ENCODE data around the gene CTNNA2.

CTNNA2 gene

DNA sequence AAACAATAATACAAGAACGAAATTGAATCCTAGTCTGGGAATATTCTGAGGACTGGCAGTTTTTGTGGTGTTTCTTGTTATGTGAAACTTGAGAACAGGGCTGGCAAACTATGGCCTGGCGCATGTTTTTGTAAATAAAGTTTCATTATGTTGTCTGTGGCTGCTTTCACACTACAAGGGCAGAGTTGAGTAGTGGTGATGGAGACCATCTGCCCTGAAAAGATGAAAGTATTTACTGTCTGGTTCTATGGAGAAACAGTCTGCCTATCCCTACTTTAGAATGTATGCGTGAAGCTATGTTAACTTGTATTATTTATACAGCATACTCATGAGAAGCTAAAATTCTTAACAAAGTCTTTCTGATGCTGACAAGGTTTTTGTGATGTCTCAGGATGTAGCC is 439.8 kb downstream of the CTNNA2 start:
- no peak overlapping the region for H3K27ac ChIP-seq

DNA sequence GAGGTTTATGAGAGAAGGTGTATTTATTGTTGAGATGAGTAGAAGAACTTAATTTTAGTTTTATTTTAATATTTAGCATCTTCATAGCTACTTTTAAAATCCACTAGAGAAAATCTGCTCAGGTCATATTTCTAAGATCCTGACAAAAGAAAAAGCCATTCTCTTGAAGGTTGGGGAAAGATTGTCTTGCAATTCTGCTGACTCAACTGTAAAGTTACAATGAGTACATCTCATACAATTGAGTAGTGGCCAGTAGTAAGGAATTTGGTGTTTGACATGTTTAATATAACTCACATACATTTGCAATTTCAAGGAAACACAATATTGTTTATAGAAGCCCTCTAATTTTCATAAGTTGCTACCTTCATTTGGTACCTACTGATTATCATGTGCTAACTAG is 447.2 kb downstream of the CTNNA2 start:
- no peak overlapping the region for H3K4me3 ChIP-seq
- no peak overlapping the region for H3K27ac ChIP-seq

More for the DNA sequence above, 439.8 kb downstream of the CTNNA2 start:
- H3K4me3 ChIP-seq = no peak overlapping the region

DNA sequence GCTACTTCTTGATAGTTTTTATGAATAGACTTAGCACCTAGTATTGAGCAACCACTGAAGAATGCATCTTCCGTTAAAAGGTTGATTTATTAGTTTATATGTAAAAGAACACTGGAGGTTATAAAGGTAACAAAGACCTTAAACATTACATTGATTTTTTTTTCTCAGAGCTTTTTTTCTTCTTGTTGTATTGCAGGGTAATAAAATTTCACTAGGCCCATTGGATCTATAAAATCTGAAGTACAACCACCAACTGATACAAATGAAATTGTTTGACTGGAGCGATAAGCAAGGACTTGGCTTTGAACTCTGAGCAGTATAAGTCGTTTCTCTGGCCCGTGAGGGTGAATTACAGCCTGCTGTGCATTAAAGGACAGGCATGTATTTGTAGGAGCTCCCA is 447.7 kb downstream of the CTNNA2 start:
- Histone ChIP-seq H3K27ac (no peak overlapping the region), H3K4me3 (no peak overlapping the region)

DNA sequence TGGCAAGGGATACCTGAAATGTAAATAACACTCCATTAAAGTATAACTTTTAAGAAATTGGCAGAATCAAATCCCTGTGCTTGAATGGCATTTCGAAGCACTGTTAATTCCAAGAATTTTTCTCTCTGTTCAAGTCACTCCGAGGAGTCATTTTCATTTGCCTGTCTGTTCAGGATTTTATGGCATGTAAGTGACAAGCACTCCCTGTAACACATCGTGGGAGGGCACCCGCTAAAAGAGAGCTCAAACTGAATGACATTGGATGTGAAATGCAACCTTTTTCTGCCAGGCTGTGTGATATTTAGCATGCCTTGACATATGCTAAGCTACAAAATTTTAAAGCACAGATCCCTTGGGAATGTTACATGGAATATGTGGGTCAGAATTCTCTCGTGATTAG is 452.1 kb downstream of the CTNNA2 start:
- Histone ChIP-seq H3K4me3 (no peak overlapping the region), H3K27ac (no peak overlapping the region)

DNA sequence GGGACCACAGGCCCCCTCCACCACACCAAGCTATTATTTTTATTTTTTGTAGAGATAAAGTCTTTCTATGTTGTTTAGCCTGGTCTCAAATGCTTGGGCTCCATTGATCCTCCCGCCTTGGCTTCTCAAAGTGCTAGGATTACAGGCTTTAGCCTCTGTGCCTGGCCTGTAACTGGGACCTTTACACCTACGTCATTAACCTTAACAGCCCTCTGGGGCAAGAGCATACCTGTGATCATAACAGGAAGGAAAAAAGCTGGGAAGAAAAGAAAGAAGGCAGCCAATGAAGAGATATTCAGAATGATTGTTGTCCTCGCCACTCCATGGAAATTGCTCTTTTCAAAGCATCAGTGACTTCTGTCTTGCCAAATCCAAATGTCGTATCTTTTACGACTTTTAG is 453.5 kb downstream of the CTNNA2 start:
- no peak overlapping the region for H3K4me3 ChIP-seq
- H3K27ac ChIP-seq = no peak overlapping the region

DNA sequence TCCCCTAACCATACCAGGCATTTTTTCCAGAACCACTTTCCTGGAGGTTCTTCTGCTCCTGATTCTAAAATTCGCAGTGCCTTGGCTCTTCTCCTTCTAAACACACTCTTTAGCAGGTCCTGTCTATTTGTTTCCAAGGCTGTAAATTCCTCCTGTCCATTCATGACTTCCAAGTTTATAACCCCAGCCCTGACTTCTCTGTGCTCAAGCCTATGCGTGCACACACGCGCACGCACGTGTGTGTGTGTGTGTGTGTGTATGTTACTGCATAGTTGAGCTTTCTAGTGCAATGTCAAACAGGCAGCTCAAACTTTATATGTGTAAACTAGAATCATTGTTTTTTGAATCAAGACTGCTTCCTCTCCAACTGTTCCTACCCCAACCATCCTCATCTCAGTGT is 454.0 kb downstream of the CTNNA2 start:
- Histone ChIP-seq H3K4me3 (no peak overlapping the region), H3K27ac (no peak overlapping the region)

DNA sequence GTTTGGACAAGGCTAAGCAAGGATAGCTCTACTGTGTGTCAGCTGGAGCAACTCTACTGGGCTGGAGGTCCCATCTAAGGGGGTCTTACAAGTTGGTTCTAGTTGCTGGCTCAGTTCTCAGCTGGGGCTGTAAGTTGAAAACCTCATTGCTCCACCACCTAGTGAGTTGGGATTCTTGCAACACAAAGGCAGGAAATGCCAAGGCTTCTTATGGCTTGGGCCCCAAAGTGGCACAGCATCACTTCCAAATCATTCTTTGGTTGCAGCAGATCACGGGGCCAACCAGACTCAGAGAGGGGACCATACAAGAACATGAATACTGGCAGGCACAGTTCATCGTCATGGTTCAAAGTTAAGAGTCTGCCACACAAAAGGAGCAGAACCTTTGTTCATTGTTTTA is 459.0 kb downstream of the CTNNA2 start:
- no peak overlapping the region for H3K27ac ChIP-seq

DNA sequence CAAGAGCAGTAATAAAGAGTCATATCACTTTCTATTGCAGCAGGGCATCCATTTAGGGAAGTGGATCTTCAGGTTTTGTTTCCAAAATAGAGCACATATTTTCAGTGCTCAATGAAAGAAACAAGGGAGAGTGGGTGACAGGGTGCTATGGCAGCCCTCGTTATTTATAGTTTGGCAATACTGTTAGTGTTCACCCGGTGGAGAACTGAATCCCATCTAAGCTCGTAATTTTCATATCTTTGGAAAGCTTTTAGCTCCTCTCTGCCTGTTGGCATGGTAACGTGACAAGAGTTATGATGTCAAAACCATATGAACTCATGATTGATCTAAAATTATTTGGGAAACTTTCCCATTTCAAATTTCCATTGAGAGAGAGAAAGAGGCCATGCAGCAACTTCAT is 459.8 kb downstream of the CTNNA2 start:
- no peak overlapping the region for H3K4me3 ChIP-seq

More for the DNA sequence above, 459.0 kb downstream of the CTNNA2 start:
- no peak overlapping the region for H3K4me3 ChIP-seq

DNA sequence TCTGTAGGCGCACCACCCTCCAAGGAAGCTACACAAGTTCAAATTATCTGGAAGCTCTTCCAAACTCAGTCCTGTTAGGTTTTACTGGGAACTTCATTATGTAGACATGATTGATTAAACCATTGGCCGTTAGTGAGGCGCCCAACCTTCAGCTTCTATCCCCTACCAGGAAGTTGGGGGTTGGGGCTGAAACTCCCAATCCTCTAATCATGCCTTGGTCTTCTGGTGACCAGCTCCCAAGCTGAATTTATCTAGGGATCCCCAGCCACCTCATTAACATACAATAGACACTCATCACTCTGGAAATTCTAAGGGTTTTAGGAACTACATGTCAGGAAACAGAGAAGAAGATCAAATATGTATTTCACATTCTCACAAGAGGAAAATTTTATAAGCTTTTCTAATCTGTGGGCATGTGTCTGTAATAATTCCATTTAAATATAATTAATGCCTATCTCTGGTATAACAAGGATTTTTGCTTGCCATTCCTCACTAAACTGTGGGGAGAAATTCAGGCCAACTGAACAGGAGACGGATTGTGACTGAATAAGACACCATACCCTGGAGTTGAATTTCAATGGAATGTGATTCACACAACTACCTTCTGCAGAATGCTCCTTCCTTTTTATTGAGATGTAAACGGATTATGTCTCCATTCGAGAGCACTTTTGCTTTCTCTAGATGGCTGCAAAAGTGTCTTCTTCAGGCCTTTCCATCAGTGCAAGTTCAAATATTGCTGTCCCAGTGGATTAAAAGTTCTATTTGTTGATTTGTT is 463.1 kb downstream of the CTNNA2 start:
- no peak overlapping the region for H3K27ac ChIP-seq
- no peak overlapping the region for H3K4me3 ChIP-seq

More for the DNA sequence above, 459.8 kb downstream of the CTNNA2 start:
- H3K27ac ChIP-seq = no peak overlapping the region

DNA sequence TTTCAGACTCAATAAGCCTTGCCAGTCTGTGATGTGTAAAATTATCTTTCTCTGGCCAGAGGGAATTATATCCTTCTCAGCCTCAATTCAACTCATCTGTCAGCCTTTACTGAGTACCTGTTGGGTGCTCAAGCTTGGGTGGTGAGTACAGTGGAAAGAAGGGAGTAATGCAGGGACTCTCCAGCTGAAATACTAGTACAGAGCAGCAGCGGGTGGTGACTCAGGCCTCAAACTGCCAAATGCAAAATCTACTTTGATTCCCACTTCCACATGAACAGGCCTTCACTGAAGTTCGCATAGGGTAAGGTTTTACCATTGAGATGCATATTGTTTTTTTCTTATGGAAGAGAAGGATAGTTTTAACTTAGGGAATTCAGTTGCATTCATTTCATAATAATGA is 464.9 kb downstream of the CTNNA2 start:
- no peak overlapping the region for H3K4me3 ChIP-seq
- H3K27ac ChIP-seq = no peak overlapping the region

DNA sequence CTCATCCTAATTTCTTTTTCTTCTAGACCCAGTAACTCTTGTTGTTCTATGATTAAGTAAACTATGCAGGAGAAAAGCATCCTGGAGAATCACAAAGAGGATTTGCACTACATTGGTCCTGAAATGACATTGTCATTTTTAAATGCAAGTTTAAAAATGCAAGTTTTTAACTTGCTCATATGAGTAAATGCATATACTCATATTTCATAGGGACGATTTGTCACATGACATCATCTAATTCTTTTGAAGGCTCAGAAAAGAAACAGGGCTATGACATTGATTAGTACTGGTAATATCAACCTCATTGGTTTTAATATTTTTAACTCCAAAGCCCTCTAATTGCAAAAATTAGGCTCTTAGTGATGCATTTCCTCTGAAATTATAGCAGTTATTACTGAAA is 467.3 kb downstream of the CTNNA2 start:
- H3K27ac ChIP-seq = no peak overlapping the region
- no peak overlapping the region for H3K4me3 ChIP-seq

DNA sequence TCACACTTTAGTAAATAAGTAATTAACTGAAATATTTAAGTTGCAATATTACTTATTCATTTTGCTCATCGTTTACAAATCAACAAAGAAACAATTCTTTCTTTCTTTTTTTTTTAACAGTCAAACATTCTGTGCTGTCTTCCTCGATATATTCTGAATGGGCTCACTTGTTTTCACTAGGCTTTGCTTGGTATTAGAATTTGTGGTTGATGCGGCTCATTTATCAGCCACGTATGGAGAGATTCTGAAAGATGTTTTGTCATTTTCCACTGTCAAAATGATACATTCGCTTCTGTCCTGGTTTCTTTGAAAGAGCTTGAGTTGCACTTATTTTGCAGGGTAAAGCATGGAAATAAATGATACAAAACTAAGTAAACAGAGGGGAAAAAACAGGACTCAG is 468.0 kb downstream of the CTNNA2 start:
- Histone ChIP-seq H3K4me3 (no peak overlapping the region), H3K27ac (no peak overlapping the region)

DNA sequence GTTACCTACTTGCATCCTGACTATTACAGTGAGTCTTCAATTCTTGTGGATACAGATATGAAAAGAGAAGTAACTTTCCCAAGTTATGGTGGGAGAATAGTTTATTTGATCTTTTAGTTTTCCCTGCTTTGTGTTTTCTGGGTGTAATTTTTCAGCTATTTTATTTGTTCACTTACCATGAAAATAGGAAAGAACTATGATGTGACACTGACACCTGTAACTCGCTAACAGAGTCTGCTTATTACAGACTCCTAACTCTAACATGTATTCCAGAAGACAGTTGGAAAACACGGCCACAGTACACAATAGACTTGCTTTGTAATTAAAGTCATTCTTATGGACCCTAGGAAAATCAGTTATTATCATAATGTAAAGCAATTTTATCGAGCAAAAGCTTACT is 468.5 kb downstream of the CTNNA2 start:
- no peak overlapping the region for H3K27ac ChIP-seq
- no peak overlapping the region for H3K4me3 ChIP-seq

DNA sequence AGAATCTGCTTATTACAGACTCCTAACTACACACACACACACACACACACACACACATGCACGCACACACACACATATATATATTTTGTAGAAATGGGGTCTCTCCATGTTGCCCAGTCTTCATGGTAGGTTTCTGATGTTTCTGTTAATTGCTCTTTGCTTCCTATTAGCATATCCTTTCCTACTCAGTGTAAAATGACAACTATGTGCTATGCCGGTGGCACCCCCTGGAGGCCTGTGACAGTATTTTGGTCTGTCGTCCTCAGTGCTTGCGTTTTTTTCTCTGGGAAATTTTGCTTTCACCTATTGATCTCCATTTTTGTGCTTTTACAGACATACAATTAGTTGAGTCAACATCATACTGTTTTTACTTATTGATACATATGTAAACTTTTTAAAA is 469.6 kb downstream of the CTNNA2 start:
- no peak overlapping the region for H3K27ac ChIP-seq

DNA sequence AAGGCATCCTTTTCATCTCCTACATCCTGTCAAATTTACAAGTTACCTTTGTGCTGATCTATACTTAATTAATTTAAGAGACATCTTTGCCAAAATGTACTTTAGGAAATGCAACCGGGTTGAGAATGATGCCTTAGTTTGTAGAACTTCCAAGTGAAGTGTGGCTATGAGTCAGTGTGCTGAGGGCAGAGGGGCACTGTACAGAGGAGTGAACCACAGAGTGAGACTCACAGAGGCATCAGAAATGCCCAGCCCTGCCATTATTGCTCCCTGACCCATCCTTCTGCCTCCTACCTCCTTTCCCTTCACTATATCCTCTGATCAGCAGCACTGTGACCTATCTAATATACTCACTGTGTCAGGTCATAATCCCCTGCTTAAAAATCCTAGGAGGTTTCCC is 471.6 kb downstream of the CTNNA2 start:
- Histone ChIP-seq H3K4me3 (no peak overlapping the region), H3K27ac (no peak overlapping the region)

More for the DNA sequence above, 469.6 kb downstream of the CTNNA2 start:
- H3K4me3 ChIP-seq = no peak overlapping the region

DNA sequence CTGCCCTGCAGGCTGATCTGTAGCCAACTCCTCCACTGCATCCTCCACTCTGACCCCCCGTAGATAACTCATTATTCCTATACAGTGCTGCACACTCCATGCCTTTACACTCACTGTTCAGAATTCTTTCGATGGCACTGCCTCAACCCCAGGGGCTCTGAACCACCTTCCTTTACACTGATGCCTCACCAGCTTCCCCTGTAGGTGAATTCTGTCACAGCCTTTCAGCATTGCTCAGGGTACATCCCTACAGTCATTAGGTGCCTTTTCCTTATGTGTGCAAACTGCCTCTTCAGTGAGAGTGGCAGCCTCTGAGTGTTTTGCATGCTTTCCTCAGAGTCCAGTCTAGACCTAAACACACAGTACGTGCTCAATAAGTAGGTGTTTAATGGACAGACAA is 472.3 kb downstream of the CTNNA2 start:
- H3K27ac ChIP-seq = no peak overlapping the region
- no peak overlapping the region for H3K4me3 ChIP-seq

DNA sequence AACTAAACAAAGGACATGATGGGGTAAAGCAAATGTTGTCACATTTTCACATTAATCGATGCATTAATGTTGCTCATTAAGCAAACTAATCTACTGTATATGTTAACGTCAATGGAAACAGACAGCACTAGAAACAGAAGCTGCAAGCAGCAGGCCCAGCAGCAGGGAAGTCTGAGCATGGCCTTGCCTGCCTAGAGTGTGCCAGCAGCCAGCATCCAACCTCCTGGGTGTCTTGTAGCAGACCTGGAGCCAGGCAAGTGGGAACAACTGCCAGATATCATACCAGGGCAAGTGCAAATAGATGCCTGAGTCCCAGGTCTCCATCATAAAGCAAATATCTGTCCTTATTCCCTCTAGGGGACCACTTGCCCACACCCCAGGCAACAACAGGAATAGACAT is 472.7 kb downstream of the CTNNA2 start:
- H3K4me3 ChIP-seq = no peak overlapping the region
- H3K27ac ChIP-seq = no peak overlapping the region

DNA sequence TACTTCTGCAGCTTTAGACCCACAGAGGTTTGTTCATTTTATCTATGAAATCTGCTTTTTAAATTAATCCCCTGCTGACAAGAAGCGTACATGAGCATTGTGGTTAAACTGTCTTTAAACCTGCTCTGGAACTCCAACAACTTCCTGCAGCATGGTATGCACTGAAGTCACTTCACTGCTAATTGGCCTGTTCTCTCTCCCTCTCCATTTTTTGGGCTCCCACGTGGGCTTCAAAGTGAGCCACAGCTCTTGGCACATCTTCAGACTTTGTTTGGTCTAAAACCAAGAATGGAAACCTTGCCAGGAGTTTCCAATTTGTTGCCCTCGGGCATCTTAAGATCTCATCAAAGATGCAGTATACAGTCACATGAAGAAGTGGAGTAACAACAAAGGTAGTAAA is 480.3 kb downstream of the CTNNA2 start:
- Histone ChIP-seq H3K27ac (no peak overlapping the region), H3K4me3 (no peak overlapping the region)

DNA sequence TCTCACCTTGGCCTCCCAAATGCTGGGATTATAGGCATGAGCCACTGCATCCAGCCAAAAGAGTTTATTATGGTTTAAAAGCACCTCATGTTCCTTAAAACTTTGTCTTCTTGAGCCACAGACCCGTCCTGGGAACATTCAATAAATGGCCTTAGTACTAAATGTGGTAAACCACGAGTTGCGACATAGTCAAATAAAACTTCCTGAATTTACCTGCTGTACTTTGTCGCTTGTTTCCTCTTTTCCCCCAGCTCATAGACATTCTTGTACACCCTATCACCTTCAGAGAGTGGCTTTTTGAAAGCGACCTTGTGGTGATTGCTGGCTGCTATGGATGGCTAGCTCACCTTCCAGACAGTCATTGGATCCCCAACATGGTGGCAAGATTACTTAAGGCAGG is 481.3 kb downstream of the CTNNA2 start:
- no peak overlapping the region for H3K4me3 ChIP-seq
- no peak overlapping the region for H3K27ac ChIP-seq

DNA sequence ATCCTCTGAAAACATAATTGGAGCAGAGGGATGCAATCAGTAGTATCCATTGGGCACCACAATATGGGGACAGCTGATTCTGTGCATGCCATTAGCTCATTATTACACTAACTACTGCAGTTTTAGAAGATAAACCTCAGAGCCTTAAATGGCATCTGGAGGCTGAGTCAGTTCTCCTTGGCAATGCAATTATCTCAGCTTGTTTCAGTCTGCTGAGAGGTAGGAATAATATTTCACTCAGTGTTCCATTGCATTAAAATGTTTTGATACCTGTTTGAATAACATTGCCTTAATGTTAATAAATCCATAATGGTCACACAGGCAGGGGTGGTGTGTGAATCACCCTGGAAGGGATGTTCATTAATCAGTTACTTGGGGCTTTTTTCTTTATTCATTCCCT is 482.1 kb downstream of the CTNNA2 start:
- Histone ChIP-seq H3K4me3 (no peak overlapping the region), H3K27ac (no peak overlapping the region)

DNA sequence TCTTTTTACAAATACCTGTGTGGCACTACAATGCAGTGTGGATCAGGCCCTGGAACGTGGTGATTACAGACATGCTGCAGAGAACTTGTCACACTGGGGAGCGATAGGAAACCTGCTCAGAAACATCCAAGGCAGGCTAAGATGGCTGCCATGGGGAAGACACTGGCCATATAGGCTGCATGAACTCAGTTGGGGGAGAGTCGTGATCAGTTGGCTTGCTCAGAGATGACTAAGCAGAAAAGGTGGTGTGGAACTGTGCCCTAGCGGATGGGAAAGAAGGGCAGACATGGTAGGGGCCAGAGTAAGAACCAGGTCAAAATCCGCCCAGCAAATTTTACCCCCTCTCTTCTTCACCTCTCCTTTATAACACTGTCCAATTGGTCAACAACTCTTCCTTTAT is 483.9 kb downstream of the CTNNA2 start:
- Histone ChIP-seq H3K4me3 (no peak overlapping the region), H3K27ac (no peak overlapping the region)

DNA sequence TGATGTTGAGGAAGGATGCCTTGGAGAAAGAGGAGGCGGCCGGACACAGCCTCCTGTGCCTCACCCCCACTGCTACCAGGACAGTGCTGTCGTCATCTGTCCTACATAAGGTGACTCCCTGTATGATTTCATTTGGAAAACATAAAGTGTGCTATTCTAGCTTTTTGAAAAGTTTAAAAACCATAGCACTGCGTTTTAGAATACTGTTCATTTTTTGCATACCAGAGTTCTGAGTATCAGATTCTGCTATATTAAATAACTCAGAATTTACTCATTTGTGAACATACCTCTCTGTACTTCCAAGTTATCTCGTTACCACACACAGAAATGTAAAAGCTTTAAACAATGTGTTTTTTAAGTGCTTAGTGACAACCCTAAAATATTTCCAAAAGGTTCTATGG is 488.9 kb downstream of the CTNNA2 start:
- H3K4me3 ChIP-seq = no peak overlapping the region
- H3K27ac ChIP-seq = no peak overlapping the region

Data from skin epidermis (tissue), 12 donors.